ENCODE measurements around the gene MYEOV.

Gene MYEOV

DNA sequence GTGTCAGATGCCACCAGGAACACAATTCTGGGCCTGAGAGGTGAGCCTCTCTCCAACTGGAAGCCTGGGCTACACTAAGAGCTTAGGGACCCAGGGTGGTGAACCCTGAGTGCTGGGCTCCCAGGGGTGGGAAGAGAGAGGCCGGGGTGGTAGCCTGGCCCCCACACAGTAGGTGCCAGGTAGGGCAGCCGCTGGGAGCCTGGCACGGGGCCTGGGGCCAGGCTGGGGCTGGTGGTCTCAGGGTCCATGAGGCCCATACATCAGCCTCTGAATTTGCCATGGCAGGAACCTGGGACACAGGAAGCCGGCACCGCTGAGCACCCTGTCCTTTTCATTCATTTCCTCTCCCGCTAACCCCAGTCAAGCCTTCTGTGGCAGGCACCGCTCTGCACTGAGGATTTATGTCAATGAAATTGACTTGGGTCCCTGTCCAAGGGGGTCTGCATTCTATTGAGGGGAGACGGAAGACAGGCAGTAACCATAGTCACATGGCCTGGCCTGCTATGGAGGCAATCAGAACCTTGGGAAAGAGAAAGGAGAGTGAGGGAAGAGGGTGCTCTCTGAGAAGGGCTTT lies 8.6 kb downstream of the MYEOV start:
- DNase-seq, result no peak

DNA sequence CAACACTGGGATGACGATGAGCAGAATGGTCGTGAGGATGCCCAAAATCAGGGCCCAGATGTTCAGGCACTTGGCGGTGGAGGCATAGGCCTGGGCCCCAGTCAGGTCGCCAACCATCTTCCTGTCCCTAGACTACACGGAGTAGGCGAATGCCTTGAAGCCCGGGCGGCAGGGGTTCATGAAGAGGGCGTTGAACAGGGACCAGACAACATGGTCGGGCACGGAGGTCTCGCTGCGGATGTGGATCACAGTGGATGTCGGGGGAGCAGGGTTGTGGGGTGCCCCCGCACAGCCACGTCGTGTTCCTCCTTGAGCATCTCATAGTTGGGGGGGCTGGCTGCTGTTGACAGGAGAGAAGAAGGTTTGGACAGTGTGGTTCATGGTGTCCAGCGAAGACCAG lies 9.5 kb downstream of the MYEOV start:
- no peak for DNase-seq

DNA sequence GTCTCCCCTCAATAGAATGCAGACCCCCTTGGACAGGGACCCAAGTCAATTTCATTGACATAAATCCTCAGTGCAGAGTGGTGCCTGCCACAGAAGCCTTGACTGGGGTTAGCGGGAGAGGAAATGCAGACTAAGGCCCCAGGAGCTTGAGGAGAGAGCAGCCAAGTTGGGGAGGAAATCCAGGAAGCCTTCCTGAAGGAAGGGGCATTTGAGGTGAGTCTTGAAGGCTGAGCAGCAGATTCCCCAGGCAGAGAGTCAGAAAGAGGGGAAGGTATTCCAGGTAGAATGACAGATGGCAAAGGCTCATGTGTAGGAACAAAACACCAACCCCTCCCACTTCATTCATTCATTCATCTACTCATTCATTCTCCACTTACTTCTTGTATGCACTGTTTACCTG lies 10.3 kb downstream of the MYEOV start:
- DNase-seq, result no peak

DNA sequence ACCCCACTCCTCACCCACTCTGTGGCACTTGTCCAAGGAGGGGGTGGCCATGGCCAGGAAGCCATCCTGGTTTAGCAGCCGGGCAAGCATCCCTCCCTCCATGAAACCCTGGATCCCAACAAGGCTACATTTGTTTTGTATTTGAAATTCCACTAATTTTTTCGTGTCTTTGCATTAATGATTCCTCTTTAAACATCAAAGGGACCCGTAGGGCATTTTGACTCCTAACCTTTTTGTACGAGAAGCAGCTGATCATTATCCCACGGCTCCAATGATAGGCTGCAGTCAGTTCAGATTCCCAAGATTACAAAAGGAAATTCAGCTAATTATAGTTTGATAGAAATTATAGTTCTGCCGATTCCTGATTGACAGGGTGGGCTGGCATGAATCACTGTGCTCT lies 10.7 kb downstream of the MYEOV start:
- no peak for DNase-seq

DNA sequence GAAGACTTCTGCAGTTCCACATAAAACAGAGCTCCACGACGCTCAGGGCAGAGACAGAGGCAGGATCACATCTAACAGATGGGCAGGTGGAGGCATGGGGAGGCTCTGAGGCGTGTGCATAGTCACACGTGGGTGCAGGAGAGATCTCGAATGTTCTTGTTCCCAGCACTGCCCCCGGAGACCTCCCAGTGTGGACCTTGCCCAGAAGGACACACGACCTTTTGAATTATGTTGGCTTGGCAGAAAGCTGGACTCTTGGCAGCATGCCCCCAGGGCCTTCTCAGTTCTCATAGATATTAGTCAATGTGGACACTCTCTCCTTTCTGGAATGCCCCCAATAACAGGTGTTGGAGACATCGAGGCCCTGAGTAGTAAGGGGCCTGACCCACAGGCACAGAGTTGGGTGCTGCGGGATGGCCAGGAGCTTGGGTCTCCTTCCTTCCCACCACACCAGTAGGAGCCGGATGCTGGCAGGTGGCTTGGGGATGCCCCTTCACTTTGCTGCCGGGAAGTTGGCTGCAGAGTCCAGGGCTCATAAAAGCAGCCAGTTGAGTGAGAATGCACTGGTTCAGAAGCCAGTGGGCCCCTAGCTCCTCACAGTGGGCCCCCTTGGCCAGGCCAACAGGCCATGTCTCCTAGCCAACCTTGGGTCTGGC lies 12.1 kb downstream of the MYEOV start:
- no peak for DNase-seq

DNA sequence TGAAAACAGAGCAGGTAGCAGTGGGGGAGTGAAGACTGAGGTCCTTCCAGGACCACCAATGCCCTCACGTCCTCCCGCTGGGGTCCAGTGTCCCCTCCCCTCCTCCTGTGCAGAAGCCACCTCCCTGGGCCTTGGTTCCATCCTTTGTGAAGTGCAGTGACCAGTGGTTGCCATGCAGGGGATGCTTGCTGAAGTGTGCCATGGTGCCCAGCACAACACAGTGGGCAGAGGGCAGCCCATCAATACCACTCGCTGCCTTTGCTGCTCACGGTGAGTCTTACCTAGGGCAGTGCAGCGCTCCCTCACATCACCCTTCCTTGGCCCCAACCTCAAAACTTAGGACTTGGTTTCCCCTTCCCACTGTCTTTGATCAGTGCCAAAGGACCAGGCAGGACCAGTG lies 12.9 kb downstream of the MYEOV start:
- DNase-seq, result no peak

DNA sequence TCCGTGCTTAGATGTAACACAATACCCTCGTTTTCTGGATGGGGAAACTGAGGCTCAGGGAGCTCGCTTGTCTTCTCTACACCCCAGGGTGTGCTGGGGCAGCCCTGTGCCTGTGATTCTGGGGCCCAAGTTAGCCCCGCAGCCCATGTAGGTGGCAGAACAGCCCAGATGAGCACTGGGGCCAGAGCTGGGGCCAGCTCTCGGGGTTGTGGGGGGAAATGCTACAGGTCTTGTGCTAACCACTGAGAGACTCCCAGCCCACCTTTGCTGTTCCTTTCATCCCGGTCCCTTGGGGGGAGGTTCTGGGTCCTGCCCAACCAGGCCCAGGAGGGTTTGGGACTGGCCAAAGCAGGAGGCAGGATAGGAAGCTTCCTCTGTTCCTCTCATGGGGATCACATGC lies 13.5 kb downstream of the MYEOV start:
- DNase-seq, result no peak

DNA sequence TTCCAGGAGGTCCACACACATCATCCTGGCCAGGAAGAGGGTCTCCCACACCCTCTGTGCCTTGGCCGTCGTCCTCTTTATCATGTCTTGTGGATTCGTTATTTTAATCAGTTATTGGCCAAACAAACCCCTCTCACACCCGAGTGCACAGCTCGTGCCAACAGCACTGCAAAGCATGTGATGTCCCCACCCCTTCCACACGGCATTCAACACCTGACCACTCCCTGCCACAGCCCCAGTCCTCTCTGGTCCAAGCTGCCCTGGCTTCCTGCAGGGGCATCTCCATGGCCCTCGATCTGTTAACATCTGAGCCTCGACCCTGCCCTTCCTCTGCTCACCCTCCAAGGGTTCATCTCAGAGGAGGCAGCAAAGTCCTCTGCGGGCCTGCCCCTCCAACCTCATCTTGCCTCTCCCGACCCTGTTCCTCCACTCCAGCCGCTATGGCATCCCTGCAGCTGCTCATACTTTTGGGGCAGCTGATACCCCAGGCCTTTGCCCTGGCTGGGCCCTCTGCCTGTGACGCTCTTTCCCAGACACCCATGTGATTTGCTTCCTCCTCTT lies 14.0 kb downstream of the MYEOV start:
- no peak for DNase-seq

DNA sequence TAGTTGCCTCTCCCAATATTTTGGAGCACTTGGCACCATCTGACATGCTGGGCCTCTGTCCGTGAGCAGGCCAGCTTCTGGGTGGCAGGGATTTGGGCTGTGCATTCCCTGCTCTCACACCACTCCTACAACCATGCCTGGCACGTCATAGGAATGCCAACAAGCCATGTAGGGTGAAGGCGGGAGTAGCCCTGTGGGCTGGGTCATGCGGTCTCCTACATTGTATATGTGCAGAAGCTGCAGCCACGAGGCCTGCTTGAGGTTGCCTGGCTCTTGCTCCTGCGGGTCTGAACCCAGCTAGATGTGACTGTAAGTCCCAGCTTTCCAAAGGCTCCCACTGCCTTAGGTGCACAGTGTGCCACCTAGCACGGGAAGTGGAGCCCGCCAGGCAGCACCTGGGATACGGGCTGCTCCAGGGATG lies 14.5 kb downstream of the MYEOV start:
- no peak for DNase-seq

DNA sequence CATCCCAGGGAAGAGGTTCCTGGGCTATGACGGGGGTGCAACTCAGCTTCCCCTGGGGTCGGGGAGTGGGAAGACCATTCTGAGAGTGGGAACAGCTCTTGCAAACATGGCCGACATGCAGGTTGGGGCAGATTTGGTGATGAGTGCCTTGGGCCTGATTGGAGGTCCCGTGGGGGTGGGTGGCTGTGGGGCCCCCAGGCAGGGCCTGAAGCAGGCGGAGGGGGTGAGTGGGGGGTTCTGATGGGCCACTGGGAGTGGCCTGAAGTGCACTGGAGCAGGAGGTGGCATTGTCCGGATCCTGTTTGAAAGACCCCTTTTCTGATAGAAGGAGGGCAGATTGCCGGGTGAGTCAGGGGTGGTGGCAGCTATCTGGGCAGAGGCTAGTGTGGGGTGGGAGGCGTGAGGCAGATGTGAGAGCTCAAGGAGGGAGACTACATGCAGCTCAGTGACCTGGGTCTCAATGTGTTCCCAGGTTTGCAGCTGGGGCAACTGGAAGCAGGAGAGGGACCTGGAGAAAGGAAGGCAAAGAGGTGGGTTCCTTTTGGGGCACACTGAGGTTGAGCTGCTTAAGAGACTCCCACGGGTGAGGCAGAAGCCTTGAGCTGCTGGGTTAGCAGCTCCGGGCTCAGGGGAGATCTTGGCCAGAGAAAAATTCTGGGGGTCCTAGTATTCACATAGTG lies 15.1 kb downstream of the MYEOV start:
- no peak for DNase-seq

DNA sequence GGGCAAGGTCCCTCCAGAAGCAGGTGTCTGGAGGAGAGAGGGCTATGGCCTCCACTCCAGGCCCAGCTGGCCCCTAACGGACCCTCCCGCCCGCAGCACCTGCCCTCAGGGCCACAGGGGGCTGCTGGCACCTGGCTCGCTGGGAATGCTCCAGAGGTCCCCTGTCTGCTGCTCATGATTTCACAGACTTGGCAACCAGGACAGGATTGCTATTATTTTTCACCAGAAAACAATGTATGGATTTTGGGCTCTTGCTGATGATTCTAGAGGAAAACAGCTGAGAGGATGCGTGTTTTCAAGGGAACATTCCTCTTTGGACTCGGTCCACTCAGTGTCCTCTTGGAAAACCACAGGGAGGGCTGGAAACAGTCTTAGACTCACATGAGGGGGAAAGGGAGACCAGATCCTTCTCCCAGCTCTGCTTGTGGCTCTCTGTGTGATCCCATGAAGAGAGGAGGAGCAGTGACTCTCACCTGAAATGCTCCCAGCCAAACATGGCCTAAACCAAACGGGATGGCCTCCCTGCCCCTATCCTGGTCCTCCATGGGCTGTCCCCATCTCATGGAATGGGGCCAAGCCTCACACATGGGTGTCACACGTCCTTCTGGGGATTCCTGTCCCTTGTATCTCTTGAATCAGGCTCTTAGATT lies 15.8 kb downstream of the MYEOV start:
- DNase-seq, result no peak

DNA sequence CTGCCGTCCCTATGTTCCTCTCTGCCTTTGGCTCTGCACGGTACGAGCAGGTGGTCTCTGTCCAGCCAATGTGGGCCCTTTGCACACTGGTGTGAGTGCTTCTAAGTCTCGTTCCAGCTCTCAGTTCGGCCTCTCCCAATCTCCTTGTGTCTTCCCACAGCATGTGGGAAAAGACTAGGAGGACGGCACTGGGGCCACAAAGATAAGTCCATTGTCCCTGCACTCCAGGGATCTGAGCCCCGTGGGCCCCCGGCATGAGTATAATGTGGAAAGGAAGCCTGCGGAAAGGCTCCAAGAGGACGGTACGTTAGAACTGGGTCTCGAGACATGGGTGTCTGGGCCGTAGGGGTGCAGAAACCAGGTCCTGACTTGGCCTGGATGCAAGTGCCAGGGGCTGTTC lies 16.4 kb downstream of the MYEOV start:
- no peak for DNase-seq

DNA sequence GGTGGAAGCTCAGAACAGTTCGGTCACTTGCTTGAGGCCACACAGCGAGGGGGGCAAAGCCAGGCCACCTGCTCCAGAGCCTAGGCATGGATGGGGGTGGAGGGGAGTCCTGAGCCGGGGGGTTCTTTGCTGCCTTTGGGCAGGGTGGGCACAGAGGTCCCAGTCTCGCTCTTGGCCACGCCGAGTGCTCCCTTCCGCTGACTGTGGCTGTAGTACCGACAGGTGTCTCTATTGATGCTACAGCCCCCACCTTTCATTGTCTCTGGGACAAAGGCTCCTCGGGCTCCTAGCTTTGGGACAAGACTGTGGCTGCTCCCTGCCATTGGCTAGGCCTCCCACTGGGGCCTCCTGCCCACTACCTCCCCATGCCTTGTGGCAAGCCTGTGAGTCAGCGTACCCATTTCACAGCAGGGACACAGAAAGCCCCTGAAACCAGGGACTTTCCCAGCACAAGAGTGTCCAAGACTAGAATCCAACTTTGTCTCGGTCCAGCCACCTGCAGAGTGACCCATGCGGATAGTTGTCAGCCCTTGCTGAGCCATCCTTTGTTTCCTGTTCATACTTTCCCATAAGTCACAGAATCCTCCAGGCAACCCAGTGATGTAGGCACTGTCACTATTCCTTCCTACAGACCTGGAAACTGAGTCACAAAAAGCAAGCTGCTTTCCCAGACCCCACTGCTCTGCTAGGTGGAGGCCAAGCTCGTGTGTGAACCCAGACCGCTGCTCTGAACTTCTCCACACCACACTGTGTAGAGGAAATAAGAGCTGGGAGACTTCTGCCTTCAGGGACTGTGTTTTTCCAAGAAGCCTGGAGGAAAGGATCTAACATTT lies 17.2 kb downstream of the MYEOV start:
- no peak for DNase-seq

DNA sequence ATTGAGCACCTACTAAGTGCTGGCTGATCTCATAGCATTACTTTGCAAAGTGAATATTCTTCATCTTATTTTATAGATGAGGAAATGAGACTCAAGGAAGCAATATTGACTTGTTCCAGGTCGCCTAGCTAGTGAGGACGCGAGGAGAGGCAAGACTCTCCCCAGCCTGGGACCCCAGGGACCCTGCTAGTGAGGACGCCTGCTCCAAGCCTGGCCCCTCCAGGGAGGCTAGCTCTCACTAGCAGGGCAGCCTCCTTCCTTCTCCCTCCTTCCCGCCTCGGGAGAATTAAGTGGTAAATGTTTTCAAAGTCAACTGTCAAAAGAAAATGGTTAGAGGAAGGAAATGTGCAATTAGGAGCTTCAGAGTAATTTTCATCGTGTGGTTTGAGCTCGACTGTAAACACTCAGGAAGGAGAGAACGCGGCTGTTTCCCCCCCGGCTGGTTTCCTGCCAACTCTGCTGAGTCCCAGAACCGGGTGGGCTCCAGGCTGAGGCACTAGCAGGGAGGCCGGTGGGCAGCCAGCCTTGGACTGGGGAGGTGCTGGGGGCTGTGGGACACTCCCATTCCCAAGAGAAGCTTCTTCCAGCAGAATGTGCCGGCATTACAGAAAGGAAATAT lies 17.9 kb downstream of the MYEOV start:
- no peak for DNase-seq

DNA sequence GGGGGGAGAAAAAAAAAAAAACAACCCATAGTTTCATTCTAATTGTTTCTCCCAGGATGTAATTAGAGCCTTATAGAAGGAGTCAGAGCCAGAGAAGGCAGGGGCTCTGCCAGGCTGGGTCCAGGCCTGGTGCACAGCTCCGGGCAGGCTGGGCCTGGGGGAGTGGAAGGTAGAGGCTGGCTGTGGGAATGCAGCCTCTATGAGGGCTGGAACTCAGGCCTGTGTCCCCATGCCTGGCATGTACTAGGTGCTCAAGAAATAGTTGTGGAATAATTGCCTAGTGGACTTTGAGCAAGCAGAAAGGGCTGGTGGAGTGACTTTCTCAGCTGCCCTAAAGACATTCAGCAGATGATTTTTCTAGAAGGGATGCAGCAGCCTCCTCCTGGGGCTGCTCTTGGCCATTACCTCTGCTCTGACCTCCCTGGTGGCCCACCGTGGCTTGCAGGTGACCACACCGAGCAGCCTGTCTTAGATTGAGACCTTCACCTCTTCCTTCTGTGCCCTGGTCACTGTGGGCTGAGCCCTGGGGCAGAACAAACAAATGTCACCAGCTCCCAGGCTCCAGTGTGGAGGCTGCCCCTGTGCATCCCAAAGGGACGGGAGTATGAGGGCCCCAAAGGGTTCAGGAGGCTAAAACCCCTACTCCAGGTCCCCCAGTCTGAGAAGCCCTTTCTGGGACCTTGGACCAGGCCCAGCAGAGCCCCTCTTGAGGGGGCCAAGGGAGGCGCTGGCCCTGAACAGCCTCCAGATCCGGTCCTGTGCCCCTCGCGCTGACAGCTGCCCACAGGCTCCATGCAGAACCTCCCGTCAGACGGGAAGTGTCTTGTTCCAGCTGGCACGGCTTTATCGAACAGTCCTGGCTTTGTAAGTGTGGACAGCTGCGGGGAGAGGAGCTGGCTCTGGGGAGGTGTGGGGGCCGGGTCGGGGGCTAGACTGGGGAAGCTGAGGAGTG lies 18.8 kb downstream of the MYEOV start:
- DNase-seq, result no peak

DNA sequence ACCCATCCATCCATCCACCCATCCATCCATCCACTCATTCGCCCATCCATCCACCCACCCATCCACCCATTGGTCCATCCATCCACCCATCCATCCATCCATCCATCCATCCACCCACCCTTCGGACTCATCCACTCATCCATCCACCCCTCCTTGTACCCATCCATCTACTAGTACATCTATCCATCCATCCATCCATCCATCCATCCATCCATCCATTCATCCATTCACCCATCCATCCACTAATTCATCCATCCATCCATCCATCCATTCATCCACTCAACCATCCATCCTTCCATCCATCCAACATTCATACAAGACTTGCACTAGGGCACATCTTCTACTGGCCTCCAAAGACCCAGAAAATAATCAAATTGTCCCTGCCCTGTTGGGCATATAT lies 20.0 kb downstream of the MYEOV start:
- DNase-seq, result no peak

DNA sequence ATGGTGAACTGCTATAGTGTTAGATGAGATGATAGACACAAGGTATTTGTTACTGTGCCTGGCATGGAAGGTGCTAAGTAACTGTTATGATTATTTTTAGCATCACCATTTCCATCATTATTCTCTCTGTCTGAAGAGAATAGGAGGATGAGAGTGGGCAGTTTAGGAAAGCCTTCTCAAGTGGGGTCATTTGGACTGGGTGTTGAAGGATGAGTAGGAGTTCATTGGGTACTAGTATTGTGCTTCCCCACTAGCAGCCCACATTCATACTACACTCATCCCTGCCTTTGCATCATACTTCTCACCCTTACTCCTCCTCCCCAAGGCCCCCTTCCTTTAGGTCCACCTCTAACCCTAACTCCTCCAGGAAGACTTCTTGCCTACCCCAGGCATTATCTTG lies 20.6 kb downstream of the MYEOV start:
- no peak for DNase-seq

DNA sequence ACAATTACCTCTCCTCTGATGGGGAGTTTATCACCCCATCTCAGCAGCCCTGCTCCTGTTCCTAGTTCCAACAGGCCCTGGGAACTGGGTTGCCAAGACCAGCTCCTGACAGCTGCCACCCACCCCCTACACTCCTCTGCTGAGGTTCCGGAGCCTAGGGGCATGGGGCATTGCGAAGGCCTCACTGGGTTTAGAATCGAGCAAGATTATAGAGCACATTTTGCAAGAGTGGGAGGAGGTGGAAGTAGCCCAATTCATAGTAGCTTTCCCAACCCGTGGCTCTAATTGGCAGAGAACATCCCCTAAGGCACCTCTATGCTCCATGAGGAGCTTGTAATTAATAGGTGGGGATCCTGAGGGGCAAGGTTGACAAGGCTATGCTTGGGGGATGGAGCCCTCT lies 23.0 kb downstream of the MYEOV start:
- no peak for DNase-seq

DNA sequence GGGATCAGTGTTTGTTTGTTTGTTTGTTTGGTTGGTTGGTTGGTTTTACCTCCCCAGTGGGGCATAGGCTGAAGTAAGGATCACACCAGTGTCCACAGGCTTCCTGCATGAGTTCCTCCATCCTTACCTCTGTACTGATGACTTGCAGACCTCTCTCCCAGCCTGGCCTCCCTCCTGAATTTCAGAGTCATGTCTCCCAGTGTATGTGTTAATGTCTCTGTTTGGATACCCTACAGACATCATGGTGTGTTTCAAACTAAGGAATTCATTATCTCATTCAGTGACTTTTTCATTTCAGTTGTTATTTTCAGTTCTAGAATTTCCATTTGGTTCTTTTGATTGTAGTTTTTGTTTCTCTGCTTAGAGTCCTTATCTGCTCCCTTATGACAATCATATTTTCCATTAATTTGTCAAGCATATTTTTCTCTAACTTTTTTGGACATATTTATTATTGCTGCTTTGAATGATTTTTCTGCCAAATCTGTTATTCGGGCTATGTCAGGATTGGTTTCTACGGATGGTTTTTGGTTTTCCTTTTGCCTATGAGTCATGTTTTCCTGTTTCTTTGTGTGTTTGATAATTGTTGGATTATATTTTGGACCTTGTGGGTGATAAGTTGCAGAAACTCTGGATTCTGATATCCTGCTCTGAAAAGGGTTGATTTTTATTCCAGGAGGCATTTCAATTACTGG lies 23.6 kb downstream of the MYEOV start:
- DNase-seq, result no peak

DNA sequence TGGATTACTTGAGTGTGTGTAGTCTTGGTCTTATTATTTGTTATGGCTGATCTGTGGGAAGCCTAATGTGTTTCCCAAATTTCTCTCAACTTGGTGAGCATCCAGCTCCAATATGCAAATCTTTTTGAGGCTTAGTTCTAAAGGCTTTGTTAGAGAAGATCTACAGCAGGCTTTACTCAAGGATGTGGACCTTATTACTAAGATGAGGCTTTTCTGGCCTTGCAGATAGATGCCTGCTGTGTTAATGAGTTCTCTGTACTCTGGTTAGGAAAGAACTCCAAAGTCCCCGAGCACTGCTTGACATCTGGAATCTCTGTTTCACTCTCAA lies 24.1 kb downstream of the MYEOV start:
- DNase-seq, result no peak

Measured in NCI-H524 treated with DMSO at 0.1 percent for 48 hours (cell line).